AG10803 (cell line): ENCODE measurements around the gene LTBP4.

ENCODE experiments used
- DNase-seq: peaks from one replicate; pipeline ENCODE4 v3.0.0; 2010; ENCODE audit warnings: low read depth
- H3K4me3 ChIP-seq: 2 replicates; pipeline ENCODE4 v1.5.1; 2011; ENCODE audit warnings: mild to moderate bottlenecking, low read length, control low read depth
- TF ChIP-seq, protein P1 (sequence below): conservative IDR thresholded peaks from 2 replicates; pipeline ENCODE4 v1.5.1; 2011; ENCODE audit warnings: mild to moderate bottlenecking, low read length, control low read depth, inconsistent platforms

LTBP4 gene

DNA sequence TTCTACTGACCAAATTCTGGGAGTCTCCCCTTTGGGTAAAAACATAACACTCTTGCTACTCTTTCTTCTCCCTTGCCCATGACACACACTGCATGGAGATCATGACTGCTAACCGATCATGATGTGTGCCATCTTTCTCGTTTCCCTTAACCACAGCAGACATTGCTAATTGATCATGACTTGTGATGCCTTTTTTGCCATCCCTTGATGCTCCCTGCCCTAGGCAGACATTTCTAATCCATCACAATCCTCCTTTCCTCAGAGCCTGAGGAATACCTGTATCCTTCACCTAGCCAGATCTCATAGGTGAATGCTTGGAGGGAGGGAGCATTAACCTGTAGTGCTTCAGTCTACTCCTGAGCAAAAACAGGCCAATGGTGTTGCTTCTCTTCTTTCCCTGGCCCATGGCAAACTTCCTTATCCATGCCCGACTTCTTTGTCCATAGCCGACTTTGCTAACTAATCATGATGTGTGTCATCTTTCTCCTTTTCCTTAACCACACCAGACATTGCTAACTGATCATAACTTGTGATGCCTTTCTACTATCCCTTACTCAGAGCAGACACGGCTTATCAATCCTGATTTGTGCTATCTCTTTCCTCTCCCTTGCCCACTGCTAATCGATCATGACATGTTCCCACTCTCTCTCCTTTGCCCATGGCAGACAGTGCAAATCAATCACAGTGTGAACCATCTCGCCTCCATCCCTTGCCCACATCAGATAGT, 71.6 kb downstream of the LTBP4 start:
- TF ChIP-seq, protein P1, sequence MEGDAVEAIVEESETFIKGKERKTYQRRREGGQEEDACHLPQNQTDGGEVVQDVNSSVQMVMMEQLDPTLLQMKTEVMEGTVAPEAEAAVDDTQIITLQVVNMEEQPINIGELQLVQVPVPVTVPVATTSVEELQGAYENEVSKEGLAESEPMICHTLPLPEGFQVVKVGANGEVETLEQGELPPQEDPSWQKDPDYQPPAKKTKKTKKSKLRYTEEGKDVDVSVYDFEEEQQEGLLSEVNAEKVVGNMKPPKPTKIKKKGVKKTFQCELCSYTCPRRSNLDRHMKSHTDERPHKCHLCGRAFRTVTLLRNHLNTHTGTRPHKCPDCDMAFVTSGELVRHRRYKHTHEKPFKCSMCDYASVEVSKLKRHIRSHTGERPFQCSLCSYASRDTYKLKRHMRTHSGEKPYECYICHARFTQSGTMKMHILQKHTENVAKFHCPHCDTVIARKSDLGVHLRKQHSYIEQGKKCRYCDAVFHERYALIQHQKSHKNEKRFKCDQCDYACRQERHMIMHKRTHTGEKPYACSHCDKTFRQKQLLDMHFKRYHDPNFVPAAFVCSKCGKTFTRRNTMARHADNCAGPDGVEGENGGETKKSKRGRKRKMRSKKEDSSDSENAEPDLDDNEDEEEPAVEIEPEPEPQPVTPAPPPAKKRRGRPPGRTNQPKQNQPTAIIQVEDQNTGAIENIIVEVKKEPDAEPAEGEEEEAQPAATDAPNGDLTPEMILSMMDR: no peak
- no peak overlapping the region for H3K4me3 ChIP-seq
- DNase-seq: no peak

DNA sequence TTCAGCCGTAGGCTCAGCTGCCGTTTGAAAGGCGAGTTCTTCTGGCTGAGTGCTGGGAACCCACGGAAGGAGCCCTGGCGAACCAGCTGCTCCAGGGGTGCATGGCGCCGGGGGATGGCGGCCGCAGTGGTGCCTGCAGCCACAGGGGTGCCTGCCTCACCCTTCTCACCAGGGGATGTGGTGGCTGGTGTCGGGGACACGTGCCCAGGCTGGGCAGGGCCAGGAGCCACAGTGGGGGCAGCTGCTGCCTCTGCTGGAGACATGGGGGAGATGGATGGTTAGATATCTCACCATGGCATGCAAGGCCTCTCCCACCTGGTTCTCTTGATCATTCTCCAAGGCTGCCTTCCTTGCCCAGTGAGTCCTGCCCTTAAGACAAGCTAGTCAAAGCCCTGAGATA, 72.2 kb downstream of the LTBP4 start:
- no peak for DNase-seq
- TF ChIP-seq, protein P1: no peak
- H3K4me3 ChIP-seq: no peak overlapping the region

DNA sequence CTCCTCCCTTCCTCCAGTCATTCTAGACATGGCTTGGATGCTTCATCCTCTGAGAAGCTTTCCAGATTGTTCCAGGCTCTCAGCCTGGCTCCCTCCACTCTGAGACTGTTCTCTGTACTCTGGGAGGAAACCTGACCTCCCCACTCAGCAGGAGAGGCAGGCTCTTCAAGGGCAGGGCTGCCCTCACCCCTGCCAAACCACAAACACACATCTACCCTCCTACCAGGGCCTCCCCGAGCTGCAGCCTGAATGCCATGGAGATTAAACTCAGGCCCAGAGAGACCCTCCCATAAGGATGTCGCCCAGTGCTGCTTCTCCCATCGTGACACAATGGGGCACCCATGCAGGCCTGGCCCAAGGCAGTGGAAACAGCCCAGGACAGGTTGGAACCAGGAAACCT, 73.1 kb downstream of the LTBP4 start:
- TF ChIP-seq, protein P1: no peak
- no peak for DNase-seq

DNA sequence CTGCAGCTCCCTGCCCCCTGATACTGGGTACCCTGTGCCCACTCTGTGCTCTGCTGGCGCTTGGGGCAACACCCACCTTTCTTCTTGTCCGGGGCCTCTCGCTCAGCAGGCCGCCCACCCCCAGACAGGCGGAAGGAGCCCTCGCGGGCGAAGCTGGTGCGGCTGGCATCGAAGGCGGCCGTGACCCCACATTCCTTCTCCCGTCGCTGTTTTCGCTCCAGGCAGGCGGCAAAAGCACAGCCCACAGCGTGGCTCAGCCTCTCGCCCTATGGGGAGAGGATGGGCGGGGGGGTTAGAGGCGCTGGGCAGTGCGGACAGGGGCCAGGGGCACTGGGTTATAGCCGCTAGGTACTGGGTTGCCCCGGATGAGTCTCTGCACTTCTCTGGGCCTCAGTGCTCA, 76.0 kb downstream of the LTBP4 start:
- H3K4me3 ChIP-seq: no peak overlapping the region

More for the DNA sequence above, 73.1 kb downstream of the LTBP4 start:
- no peak overlapping the region for H3K4me3 ChIP-seq

More for the DNA sequence above, 76.0 kb downstream of the LTBP4 start:
- DNase-seq: no peak
- TF ChIP-seq, protein P1: no peak
